Effector memory CD4-positive, alpha-beta T cell (primary cell): ENCODE data around the gene SLC35G4.
"Not testable (repeated sequence)": the region's sequence is repeated elsewhere in the genome, so short reads cannot be mapped to it uniquely, and the experiment has no call there.

ENCODE experiments used
- DNase-seq, 3 donors: peaks; one replicate each; pipeline ENCODE4 v3.0.0-alpha.2; 2020
- H3K27ac ChIP-seq: 2 replicates; pipeline ENCODE4 v1.7.0; 2013; ENCODE audit warnings: mild to moderate bottlenecking, low read length, moderate library complexity; ENCODE audit not compliant: insufficient read depth, poor library complexity, severe bottlenecking
- H3K27me3 ChIP-seq: replicated peaks from 2 replicates; pipeline ENCODE4 v1.7.0; 2013; ENCODE audit warnings: mild to moderate bottlenecking, low read length; ENCODE audit not compliant: insufficient read depth, control insufficient read depth, poor library complexity, severe bottlenecking
- H3K36me3 ChIP-seq: 2 replicates; pipeline ENCODE4 v1.7.0; 2013; ENCODE audit warnings: mild to moderate bottlenecking, low read length, moderate library complexity; ENCODE audit not compliant: control insufficient read depth, insufficient read depth
- H3K4me1 ChIP-seq: 2 replicates; pipeline ENCODE4 v1.7.0; 2013; ENCODE audit warnings: low read length, mild to moderate bottlenecking; ENCODE audit not compliant: control insufficient read depth, insufficient read depth, poor library complexity, severe bottlenecking
- H3K4me3 ChIP-seq: 2 replicates; pipeline ENCODE4 v1.7.0; 2013; ENCODE audit warnings: low read length, low read depth, mild to moderate bottlenecking; ENCODE audit not compliant: insufficient read depth, poor library complexity, severe bottlenecking
- H3K9me3 ChIP-seq: 2 replicates; pipeline ENCODE4 v1.7.0; 2013; ENCODE audit warnings: mild to moderate bottlenecking, low read length, moderate library complexity; ENCODE audit not compliant: control insufficient read depth

The SLC35G4 gene

DNA sequence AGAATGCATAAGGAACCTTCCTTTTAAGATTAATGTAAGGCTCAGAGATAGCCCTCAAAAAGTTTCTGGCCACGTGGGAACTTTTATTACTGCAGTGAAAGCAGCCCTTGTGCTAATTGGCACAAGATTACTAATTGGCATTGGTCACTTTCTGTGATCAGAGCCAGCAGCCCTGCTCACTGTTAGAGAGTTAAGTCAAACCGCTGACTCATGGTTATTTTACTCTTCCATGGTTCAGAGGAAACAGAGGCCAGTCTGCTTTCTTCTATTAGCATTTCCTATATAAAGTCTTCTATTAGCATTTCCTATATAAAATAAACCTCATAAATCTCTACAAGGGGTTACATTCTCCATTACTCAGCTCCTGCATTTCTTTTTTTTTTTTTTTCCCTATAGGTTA, 1.5 kb upstream of the SLC35G4 start:
- H3K27ac ChIP-seq, result no peak overlapping the region

GRCh38 chr18:11608618-11609017, 778 bp upstream of the SLC35G4 start:
- not testable (repeated sequence) for H3K4me1 ChIP-seq, H3K9me3 ChIP-seq, H3K4me3 ChIP-seq, H3K27me3 ChIP-seq, H3K27ac ChIP-seq, DNase-seq, H3K36me3 ChIP-seq

More for the DNA sequence above, 1.5 kb upstream of the SLC35G4 start:
- Histone ChIP-seq H3K4me1 (no peaks in the 10 kb centered on the region), H3K36me3 (no peaks in the 10 kb centered on the region), H3K9me3 (no peaks in the 10 kb centered on the region), H3K4me3 (no peak overlapping the region), H3K27me3 (no peaks in the 10 kb centered on the region)
- no peak for DNase-seq

DNA sequence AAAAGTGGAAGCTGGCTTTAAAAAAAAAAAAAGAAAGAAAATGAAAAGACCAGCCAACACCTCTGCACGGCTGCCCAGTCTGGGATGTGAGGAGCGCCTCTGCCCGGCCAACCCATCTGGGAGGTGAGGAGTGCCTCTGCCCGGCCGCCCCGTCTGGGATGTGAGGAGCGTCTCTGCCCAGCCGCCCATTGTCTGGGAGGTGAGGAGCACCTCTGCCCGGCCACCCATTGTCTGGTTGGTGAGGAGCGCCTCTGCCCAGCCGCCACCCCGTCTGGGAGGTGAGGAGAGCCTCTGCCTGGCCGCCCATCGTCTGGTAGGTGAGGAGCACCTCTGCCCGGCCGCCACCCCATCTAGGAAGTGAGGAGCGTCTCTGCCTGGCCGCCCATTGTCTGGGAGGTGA, 3.7 kb downstream of the SLC35G4 start:
- not testable (repeated sequence) for H3K27ac ChIP-seq, DNase-seq, H3K4me3 ChIP-seq, H3K4me1 ChIP-seq, H3K9me3 ChIP-seq, H3K27me3 ChIP-seq, H3K36me3 ChIP-seq

DNA sequence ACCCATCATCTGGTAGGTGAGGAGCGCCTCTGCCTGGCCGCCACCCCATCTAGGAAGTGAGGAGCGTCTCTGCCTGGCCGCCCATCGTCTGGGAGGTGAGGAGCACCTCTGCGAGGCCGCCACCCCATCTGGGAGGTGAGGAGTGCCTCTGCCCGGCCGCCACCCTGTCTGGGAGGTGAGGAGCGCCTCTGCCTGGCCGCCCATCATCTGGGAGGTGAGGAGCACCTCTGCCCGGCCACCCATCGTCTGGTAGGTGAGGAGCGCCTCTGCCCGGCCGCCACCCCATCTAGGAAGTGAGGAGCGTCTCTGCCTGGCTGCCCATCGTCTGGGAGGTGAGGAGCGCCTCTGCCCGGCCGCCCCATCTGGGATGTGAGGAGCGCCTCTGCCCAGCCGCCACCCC, 4.2 kb downstream of the SLC35G4 start:
- H3K4me3 ChIP-seq, H3K4me1 ChIP-seq, DNase-seq, H3K27me3 ChIP-seq, H3K36me3 ChIP-seq, H3K9me3 ChIP-seq, H3K27ac ChIP-seq: not testable (repeated sequence)

GRCh38 chr18:11614042-11614441, 4.6 kb downstream of the SLC35G4 start:
- not testable (repeated sequence) for H3K4me1 ChIP-seq, DNase-seq, H3K9me3 ChIP-seq, H3K36me3 ChIP-seq, H3K27ac ChIP-seq, H3K27me3 ChIP-seq, H3K4me3 ChIP-seq

DNA sequence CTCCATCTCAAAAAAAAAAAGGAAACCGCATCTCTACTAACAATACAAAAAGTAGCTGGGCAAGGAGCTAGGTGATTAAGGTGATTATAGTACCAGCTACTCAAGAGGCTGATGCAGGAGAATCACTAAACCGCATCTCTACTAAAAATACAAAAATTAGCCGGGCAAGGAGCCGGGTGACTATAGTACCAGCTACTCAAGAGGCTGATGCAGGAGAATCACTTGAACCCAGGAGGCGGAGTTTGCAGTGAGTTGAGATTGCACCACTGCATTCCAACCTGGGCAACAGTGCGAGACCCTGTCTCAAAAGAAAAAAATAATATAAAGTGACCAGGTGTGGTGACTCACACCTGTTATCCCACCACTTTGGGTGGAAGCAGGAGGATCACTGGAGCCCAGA, 5.6 kb downstream of the SLC35G4 start:
- H3K36me3 ChIP-seq, DNase-seq, H3K4me3 ChIP-seq, H3K27ac ChIP-seq, H3K4me1 ChIP-seq, H3K27me3 ChIP-seq, H3K9me3 ChIP-seq: not testable (repeated sequence)

DNA sequence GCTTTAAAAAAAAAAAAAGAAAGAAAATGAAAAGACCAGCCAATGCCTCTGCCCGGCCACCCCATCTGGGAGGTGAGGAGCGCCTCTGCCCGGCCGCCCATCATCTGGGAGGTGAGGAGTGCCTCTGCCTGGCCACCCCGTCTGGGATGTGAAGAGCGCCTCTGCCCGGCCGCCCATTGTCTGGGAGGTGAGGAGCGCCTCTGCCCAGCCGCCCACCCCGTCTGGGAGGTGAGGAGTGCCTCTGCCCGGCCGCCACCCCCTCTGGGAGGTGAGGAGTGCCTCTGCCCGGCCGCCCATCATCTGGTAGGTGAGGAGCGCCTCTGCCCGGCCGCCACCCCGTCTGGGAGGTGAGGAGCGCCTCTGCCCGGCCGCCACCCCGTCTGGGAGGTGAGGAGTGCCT, 37.9 kb downstream of the SLC35G4 start:
- H3K4me1 ChIP-seq, H3K27ac ChIP-seq, H3K9me3 ChIP-seq, H3K4me3 ChIP-seq, H3K27me3 ChIP-seq, DNase-seq, H3K36me3 ChIP-seq: not testable (repeated sequence)

DNA sequence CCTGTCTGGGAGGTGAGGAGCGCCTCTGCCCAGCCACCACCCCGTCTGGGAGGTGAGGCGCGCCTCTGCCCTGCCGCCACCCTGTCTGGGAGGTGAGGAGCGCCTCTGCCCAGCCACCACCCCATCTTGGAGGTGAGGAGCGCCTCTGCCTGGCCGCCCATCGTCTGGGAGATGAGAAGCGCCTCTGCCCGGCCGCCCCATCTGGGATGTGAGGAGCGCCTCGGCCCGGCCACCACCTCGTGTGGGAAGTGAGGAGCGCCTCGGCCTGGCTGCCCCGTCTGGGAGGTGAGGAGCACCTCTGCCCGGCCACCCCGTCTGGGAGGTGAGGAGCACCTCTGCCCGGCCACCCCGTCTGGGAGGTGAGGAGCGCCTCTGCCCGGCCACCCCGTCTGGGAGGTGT, 38.4 kb downstream of the SLC35G4 start:
- not testable (repeated sequence) for H3K4me1 ChIP-seq, H3K4me3 ChIP-seq, H3K36me3 ChIP-seq, H3K27ac ChIP-seq, H3K9me3 ChIP-seq, H3K27me3 ChIP-seq, DNase-seq

DNA sequence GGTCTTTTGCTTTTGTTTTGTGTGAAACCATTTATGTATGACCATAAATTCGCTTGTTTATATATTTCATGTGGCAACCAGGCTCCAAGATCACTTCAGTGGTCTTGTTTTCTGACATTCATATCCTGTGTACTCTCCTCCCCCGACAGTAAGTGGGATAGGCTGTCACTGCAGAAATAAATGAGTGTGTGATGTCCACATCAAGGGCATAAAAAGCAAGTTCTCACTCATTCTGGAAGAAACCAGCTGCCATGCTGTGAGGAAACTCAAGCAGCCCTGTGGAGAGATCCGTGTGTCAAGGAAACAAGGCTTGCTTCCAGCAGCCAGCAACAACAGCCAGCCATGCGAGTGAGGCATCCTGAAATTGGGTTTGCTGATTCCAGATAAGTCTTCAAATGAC, 40.4 kb downstream of the SLC35G4 start:
- Histone ChIP-seq H3K36me3 (no peaks in the 10 kb centered on the region), H3K4me3 (no peak overlapping the region), H3K27ac (no peak overlapping the region), H3K9me3 (no peaks in the 10 kb centered on the region), H3K27me3 (no peaks in the 10 kb centered on the region), H3K4me1 (no peaks in the 10 kb centered on the region)
- DNase-seq, result no peak

GRCh38 chr18:11651899-11652298, 42.5 kb downstream of the SLC35G4 start:
- no peaks in the 10 kb centered on the region for H3K4me1 ChIP-seq
- H3K27me3 ChIP-seq, result no peaks in the 10 kb centered on the region
- no peak for DNase-seq
- no peaks in the 10 kb centered on the region for H3K36me3 ChIP-seq
- no peak overlapping the region for H3K27ac ChIP-seq
- no peak overlapping the region for H3K4me3 ChIP-seq
- no peaks in the 10 kb centered on the region for H3K9me3 ChIP-seq

DNA sequence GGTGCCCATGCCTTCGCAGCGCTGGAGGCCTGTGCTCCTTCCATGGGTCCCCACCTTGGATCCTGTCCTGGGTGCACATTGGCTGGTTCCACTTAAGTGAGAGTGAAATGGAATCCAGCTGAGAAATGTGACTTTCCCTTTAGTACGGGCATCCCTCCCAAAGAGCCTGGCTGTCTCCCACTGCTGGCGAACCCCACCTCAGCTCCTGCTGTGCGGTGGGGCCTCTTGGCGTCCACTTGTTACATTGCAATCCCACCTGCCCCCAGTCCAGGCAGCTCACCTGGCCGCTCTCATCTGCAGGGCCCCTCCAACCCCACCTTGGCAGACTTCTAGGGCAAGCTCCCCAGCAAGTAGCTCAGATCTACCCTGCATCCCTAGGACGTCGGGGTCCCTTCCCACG, 44.1 kb downstream of the SLC35G4 start:
- Histone ChIP-seq H3K9me3 (no peaks in the 10 kb centered on the region), H3K4me1 (no peaks in the 10 kb centered on the region), H3K27me3 (no peaks in the 10 kb centered on the region), H3K27ac (no peak overlapping the region), H3K36me3 (no peaks in the 10 kb centered on the region), H3K4me3 (no peak overlapping the region)
- no peak for DNase-seq
